GM12872 (cell line): ENCODE data around the gene TMEM17.

ENCODE experiments used
- TF ChIP-seq, protein P1 (sequence below): IDR thresholded peaks from 3 replicates; pipeline ENCODE4 v1.5.1; 2011; ENCODE audit warnings: low read depth, mild to moderate bottlenecking, low read length, moderate library complexity; ENCODE audit not compliant: insufficient read depth

Gene TMEM17

DNA sequence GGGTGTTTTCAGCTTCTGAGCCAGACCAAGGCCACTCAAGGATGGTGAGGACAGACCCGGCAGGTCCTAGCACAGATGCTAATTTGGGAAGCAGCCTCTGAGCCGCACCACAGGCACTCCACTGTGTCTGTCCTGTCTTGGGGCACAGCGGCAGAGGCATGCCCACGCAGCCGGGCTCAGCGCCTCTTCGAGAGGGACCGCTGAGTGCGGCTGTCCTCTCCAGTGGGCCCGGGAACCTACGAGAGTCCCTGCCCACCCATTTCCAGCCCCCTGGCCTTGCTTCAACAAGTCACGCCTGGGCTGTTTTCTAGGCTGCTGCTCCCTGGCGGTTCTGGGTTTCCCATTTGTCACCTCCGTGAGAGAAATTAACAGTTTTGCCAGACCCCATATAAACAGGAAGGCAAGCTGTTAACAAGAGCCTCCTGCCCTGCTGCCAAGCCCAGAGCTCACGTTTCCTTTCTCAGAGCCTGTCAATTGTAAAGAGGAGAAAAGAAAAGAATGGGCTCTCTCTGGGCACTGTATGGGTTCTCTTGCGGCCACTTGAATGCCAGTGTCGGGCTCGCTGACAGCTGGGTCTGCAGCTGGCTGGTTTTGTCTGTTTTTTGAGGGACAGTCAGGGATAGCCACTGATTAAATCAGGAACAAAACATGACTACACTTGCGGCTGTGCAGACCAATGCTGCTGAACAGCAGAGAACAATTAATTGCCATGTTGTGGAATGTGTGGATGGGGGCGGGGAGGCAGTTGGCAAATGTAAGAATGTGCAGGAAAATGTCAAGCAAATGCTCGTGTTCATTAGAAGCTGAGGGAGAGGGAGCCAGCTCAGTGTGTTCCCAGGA lies 30.6 kb downstream of the TMEM17 start:
- TF ChIP-seq, protein P1, sequence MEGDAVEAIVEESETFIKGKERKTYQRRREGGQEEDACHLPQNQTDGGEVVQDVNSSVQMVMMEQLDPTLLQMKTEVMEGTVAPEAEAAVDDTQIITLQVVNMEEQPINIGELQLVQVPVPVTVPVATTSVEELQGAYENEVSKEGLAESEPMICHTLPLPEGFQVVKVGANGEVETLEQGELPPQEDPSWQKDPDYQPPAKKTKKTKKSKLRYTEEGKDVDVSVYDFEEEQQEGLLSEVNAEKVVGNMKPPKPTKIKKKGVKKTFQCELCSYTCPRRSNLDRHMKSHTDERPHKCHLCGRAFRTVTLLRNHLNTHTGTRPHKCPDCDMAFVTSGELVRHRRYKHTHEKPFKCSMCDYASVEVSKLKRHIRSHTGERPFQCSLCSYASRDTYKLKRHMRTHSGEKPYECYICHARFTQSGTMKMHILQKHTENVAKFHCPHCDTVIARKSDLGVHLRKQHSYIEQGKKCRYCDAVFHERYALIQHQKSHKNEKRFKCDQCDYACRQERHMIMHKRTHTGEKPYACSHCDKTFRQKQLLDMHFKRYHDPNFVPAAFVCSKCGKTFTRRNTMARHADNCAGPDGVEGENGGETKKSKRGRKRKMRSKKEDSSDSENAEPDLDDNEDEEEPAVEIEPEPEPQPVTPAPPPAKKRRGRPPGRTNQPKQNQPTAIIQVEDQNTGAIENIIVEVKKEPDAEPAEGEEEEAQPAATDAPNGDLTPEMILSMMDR, result no peak

DNA sequence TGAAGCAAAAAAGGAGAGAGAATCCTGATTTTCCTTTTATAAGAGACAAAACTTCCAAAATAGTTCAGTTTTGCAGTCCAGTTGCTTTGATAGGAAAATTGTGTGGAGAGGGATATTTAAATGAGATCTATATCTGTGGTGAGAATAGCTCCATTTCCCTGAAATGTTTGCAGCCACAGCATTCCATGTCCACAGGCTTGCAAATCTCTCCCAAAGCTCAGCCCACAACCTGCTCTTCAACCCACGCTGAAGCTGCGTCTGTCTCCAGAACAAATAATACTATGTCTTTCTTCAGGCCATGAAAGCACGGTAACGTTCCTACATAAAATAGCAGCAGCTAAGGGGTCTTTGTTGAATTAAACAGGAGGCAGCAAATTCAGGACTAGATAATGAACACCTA lies 31.8 kb downstream of the TMEM17 start:
- TF ChIP-seq, protein P1, result no peak

DNA sequence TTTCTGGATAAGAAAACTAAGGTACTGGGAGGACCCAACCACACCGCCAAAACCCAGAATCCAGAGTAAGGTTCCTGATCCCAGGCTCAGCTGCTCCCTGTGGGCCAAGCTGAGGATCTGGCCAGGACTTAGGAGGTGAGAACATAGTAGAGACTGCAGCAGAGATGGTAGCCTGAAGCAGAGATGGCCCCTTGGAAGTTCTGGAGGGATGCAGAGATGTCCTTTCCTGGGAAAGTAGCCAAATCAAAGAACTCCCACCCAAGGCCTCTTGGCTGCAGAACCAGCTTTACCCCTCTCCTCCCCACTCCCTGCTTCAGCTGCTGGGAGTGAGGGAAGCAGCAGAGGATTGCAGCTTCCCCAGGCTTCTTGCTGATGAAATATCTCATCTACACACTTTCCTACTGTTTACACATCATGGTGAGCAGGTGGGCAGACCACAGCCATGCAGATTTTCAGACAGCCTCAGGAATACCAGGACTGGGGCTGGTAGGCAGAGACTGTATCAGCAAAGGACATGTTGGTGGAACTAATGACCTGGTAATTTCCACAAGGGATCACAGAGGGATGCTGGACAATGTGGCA lies 32.7 kb downstream of the TMEM17 start:
- TF ChIP-seq, protein P1, result no peak

DNA sequence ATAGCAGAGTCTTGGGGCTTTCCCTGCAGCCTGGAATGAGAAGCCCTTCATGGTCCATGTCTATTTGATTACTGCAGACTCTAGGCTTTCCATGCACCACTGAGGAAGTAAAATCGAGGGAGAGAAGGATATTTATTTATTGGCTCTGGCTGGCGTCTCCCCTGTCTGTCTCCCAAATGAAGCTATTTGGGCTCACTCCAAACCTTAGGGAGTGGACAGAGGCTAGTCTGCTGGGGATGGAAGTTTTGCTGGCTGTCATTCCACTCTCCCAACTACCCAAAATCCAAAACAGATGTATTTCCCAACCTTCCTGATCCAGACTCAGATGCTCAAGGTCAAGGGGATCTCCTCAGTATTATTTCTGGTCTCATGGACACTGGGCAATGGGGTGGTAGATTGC lies 33.7 kb downstream of the TMEM17 start:
- TF ChIP-seq, protein P1, result no peak

DNA sequence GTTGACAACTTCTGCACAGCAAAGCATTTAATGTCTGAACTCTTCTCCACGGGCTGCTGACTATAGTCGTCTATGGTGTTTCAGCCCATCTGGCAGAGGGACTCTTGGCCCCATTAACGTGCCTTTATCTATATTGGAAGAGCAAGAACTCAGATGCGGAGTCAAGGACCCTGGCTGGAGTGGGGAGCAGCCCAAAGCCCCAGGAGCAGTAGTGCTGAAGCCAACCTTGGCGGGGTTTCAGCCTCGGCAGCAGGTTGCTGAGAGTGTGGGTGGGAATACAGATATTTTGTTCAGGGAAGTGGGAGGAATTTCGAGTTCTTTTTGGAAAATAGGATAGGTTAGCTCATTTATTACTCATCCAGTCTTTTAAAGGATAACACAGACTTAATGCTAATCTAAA lies 34.2 kb downstream of the TMEM17 start:
- TF ChIP-seq, protein P1, result no peak

DNA sequence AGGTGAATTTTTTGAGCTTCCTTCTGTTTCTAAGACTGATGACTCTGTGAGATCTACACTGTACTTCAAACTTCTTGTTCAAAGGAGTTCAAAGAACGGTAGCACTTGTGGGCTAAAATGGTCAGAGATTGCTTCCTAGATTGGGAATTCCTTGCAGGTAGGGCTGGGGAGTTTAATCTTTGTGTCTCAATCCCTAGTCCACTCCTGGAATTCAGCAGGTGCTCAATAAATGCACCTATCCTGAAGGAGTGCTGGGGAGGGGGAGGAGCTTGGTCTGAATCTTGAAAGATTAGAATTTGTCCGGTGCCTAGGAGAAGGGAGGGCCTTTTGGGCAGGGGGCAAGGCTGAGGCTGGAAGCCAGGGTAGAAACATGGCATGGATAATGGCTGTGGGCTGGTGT lies 34.6 kb downstream of the TMEM17 start:
- TF ChIP-seq, protein P1, result no peak

DNA sequence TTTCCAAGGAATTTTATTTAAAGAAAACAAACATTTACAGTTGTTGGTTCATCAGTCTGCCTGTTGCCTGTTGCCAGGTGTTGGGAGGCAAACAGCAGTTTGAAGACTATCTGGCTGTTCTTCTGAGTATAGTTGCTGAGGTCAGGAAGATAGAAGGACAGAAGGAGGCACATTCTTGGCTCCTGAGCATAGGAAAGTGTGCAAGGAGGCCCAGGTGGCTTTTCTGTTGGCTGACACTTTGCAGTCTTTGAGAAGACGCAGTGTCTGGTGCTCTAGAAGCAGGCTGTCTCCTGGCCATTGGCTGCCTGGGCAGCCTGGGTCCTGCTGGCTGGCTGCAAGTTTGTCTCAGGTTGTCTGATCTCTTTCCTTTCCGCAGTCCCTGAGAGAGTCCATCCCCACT lies 36.4 kb downstream of the TMEM17 start:
- TF ChIP-seq, protein P1, result no peak
